GM21786 (cell line): ENCODE data around the gene SP2.
"Not testable (repeated sequence)": the region's sequence is repeated elsewhere in the genome, so short reads cannot be mapped to it uniquely, and the experiment has no call there.

Source experiments
- ATAC-seq: cut with Tn5 transposase; IDR thresholded peaks from one replicate; pipeline ENCODE4 v1.9.1; 2021; ENCODE audit not compliant: unreplicated experiment

SP2 gene

DNA sequence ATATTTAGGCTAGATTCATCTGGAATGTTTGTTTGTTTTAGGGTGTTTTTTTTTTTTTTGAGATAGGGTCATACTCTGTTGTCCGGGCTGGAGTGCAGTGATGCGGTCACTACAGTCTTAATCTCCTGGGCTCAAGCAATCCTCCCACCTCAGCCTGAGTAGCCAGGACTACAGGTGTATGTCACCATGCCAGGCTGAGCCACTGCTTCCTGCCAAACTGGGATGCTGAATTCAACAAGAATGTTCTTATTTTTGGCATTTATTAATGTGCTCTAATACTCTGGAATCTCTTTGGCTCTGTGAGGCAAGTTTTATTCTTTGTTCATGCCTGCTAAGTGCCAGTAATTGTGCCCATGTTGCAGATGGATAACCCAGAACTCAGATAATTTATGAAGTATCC, 21.5 kb downstream of the SP2 start:
- no peak for ATAC-seq

DNA sequence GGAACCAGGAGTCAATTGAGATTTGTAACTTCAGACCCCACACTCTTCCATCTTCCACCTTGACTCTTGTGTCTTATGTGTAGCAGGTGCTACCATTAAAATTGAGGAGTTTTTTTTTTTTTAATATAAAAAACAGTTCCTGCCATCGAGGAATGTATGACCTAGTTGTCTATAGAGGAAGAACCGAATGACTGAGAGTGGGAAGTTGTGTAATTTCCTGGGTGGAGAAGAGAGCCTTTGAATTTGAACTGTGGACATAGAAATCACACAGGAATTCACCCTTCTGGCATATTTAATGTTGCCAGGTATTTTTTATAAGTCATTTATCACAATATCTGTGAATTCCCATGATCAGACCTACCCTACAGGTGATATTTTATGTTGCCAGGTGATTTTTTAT, 22.0 kb downstream of the SP2 start:
- ATAC-seq = no peak

DNA sequence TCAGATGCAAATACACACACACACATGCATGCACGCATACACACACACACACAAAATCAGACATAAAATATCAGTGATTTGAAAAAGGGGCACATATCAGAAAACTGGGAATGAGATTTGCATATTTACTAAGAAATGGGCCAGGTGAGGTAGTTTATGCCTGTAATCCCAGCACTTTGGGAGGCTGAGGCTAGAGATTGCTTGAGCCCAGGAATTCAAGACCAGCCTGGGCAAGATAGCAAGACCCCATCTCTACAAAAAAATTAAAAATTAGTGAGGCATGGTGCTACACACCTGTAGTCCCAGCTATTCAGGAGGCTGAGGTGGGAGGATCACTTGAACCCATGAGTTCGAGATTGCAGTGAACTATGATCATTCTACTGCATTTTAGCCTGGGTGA, 23.0 kb downstream of the SP2 start:
- no peak for ATAC-seq

DNA sequence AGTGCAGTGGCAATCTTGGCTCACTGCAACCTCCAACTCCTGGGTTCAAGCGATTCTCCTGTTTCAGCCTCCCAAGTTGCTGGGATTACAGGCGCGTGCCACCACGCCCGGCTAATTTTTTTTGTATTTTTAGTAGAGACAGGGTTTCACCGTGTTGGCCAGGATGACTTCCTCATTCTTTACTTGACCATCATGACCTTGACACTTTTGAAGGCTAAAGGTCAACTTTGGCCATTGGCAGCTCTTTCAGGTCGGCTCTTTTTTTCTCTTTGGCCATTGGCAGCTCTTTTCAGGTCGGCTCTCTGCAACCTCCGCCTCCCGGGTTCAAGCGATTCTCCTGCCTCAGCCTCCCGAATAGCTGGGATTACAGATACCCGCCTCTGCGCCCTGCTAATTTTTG, 23.9 kb downstream of the SP2 start:
- ATAC-seq = not testable (repeated sequence)

DNA sequence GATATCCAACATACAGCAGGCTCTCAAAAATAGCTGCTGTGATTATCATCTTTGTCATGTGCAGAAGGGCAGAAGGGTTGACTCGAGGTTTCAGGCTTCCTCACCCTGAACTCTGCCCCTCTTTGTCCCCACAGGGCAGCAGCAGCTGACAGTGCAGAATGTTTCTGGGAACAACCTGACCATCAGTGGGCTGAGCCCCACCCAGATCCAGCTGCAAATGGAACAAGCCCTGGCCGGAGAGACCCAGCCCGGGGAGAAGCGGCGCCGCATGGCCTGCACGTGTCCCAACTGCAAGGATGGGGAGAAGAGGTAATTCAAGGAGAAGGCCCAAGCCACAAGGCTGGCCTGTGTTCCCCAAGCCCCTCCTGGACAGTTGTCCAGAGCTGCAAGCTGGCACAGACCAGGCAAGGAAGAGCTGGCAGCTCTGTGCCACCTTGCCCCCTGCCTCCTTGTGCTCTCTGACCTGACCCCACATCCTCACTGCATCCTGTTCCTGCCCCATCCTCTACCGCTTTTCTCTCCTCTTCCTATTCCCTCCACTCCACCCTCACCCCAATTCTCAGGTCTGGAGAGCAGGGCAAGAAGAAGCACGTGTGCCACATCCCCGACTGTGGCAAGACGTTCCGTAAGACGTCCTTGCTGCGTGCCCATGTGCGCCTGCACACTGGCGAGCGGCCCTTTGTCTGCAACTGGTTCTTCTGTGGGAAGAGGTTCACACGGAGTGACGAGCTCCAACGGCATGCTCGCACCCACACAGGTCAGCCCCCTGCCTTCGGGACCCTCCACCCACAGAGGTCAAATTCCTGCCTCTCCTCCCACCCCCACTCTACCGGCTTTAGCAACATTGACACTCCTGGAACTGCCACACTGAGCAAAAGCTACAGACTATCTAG, 29.0 kb downstream of the SP2 start:
- no peak for ATAC-seq

DNA sequence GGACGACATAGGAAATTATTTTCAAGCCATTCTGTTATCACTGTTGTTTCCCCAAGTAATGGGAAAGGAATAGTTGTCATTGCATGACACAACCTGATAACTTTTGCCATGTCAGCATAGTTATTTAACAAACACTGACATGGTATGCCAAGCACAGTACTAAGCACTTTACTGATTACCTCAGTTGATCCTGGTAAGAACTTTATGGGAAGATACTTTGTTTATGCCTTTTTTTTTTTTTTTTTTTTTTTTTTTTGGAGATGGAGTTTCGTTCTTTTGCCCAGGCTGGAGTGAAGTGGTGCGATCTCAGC, 29.6 kb downstream of the SP2 start:
- ATAC-seq = no peak

DNA sequence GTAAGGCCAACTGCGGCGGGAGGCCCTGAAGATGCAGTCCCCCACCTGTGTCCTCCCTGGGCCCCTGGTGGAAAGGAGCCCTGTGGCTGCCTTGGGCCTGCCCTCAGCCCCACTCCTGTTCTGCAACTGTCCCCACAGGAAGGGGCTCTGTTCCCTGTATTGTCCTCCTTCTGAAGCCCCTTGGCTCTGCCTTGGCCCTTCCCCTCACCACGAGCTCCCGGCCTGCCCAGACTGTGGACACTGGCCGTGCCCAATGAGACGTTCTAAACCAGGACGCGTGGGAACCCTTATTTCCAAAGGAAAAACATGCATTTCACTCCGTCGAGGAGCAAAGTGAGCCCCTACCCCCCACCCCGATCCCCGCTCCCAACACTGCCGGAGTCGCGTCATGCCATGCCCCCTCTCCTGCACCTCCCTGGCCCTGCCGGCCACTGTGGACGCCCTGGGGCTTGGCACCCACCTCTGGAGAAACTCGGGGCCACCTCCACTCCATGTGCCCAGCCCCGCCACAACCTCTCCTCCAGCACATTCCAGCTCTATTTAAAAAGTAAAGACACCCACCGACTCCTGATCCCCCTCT, 31.9 kb downstream of the SP2 start:
- ATAC-seq = no peak

DNA sequence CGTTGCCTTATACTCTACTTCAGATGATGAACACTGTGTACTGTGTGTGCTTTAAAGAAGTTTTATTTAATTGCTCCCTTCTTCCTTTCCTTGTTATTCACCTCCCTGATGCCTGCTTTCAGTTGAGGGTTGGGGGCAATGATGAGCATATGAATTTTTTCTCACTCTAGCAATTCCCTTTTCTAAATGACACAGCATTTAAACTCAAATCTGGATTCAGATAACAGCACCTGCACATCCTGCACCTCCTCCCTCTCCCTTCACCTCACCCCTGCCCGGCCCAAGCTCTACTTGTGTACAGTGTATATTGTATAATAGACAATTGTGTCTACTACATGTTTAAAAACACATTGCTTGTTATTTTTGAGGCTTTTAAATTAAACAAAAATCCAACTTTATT, 32.4 kb downstream of the SP2 start:
- no peak for ATAC-seq

DNA sequence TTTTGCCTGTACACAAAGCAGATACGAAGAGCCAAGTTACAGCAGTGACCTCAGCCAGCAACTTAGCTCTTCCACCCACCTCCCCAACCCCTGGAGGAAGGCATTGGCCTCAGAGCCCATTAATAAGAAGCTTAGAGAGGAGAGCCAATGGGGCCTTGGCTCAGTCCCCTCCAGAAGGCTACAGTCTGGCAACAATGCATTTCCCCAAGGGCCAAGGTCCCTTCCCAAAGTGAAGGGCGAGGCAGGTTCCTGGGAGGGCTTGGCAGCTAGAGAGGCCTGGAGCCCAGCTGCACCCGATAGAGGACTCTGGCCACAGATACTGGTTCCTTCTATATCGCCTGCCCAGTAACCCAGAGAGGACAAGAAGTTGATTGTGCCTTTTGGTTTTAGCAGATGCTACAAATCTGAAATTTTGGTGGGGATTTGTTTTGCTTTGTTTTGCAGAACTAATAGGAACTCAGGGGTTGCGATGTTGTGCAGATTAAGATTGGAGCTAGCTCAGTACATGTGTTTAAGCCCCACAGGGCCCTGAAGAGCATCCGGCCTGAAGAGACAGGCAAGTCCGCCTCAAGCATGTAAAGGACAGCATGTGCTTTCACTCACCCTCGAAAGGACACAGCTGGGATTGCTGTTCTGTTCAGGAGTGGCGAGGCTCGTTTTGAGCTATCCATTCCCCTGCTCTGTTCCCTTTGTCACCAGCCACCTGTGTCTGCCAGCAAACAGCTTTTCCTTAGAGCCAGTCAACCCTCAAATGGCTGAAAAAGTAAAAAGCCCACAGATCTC, 33.4 kb downstream of the SP2 start:
- ATAC-seq = no peak

DNA sequence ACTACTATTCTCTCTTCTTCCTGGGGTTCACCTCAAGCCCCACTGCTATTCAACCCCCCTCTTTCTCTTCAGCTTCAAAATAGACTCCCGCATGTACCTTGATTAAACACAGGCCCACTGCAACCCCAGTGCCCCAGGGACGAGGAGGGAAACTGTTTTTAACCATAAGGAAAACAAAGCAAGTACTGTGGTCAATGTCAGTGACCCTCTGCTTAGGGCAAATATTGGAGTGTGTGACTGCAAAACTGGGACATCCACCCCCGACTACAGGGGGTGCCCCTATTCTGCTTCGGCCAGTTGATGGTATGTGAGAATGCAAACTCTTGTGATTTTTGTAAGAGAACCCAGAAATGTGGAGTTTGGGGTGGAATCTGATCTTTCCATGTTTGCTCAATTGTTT, 35.8 kb downstream of the SP2 start:
- ATAC-seq = no peak

DNA sequence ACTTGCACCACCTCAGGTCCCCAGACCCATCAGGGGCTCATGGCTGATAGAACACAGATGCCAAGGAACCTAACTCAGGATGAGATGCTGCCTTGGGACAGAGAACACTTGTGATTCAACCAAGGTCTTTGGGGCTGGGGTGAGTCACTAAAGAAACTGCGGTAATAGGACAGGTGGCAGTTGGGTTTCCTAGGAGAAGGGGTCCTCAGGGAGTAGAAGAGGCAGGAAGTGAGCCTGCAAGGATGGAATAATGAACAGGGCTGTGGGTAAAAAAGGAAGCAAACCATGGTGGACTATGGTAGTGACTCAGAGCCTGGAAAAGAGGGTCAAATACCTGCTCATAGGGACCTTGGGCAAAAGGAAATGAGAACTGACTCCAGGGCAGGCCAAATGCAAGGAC, 38.8 kb downstream of the SP2 start:
- no peak for ATAC-seq

DNA sequence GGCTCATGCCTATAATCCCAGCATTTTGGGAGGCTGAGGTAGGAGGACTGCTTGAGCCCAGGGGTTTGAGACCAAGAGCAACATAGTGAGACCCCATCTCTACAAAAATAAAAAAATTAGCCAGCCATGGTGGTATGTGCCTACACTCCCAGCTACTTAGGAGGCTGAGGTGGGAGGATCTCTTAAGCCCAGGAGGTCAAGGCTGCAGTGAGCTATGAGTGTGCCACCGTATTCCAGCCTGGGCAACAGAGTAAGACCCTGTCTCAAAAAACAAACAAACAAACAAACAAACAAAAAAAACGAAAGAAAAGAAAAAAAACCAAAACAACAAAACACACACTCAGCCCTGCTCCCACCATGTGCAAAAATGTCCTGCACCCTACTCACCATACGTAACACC, 39.4 kb downstream of the SP2 start:
- ATAC-seq = not testable (repeated sequence)

DNA sequence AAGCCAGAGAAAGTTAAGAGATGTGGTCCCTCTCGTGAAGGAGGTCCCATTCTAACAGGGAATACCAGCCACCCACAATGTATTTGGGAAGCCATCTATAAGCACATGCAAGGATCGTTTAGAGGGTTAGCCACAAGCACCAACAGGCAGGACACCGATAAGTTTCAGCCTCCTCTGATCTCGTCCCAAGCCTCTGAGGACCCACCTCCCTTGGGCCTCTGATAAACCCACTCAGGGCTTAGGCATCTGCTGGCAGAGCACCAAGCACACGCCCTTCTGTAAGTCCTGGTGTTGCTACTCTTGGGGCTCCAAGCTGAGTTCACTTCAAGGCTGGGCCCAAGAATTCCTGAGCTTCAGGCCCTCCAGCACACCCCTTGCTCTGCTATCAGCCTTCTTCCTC, 39.9 kb downstream of the SP2 start:
- ATAC-seq = no peak

DNA sequence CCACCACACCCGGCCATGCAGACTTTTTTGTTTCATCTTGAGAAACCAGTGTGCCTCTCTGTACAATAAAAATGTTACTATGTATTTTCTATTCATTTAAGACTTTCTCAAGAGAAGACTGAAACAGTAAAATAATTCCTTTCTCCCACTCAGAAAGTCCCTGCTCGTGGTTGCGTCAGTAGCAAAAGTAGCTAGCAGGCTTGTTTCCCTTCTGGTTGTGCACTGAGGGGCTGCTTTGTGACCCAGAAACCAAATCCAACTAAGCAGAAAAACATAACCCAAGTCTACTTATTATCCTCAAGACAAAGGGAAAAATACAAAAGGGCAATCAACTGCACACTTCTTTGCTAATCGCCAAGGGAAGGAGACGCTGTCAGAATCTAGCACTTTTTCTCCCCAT, 41.9 kb downstream of the SP2 start:
- no peak for ATAC-seq

DNA sequence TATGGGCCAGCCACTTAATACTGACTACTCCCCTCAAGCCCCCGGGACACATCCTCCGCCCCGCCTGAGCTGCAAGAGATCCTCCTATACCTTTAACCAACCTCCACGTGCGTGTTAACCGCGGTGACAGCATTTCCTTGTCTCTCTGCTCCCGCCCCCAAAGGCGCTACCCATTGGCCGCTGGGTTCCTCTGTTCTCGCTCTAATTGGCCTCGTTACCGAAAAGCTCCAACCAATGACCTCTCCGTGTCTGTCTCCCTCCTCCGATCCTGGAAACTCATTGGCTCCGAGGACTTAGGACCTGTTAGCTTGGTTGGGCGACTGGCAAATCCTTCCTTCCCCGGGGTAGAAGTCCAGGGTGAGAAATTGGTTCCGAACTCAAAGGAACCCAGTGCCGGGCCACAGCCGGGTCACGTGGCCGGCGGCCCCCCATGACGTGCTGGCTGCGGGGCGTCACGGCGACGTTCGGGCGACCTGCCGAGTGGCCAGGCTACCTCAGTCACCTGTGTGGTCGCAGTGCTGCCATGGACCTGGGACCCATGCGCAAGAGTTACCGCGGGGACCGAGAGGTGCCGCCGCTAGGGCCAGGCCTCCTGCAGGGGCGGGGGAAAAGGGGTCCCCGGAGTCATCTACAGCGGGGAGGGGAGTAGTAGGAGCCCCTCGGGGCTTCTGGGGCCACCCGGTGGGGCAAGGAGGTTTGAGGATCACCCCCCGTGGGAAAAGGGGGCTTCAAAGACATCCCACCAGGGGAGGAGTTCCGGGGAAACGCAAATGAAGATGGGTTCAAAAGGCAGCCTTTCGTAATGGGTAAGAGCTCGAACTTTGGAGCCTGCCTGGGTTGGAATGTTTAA, 45.4 kb downstream of the SP2 start, which contains the start of gene PNPO:
Gene PNPO, plus strand, starts transcription at position 326 of the 850 bp plus-strand sequence. Its CDS starts 105 bp downstream, at position 431.
- ATAC-seq = peak; percentile 91

DNA sequence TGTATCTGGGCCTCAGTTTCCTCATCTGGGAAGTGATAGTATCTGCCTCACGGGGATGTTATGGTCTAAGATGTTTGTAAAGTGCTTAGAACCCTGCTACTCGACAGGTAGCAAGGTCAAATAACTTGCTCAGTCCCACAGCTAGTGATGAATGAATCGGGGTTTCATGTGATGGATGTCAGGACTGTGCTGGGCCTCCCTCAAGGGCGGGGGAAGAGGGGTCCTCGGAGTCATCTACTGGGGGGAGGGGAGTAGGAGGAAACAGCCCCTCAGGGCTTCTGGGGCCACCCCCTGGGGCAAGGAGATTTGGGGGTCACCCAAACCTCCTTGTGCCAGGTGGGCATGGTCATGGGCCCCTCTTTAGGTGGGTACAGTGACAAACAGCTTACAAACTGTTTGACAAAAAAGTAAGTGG, 46.1 kb downstream of the SP2 start:
- ATAC-seq = no peak

DNA sequence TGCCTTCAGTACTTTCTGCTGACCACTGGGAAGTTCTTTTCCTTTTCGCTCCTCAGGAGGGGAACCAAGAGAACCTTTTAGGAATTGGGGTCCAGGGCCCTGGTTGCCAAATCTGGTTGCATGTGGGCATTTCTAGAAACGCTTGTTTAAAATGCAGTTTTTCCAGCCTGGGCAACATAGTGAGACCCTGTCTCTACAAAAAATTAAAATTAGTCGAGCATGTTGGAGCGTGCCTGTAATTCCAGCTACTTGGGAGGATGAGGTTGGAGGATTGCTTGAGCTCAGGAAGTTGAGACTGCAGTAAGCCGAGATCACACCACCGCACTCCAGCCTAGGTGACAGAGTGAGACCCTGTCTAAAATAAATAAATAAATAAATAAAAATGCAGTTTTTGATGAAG, 46.5 kb downstream of the SP2 start:
- no peak for ATAC-seq

DNA sequence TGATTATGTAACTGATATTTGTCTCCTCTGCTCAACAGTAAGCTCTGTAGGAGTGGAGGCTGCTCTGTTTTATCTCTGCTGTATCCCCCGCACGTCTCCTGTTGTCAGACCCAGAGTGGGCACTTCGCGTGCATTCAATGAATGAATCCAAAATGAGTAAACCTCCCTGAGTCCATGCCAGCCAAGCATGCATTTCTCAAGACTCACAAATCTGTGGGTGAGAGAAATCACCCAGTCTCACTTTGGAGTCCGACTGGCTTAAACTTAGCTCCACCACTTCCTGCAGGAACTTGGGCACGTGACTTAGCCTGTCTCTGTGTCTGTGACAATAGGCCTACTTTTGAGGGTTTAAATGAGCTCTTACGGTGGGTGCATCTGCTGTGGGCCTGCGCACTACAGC, 49.0 kb downstream of the SP2 start:
- no peak for ATAC-seq

DNA sequence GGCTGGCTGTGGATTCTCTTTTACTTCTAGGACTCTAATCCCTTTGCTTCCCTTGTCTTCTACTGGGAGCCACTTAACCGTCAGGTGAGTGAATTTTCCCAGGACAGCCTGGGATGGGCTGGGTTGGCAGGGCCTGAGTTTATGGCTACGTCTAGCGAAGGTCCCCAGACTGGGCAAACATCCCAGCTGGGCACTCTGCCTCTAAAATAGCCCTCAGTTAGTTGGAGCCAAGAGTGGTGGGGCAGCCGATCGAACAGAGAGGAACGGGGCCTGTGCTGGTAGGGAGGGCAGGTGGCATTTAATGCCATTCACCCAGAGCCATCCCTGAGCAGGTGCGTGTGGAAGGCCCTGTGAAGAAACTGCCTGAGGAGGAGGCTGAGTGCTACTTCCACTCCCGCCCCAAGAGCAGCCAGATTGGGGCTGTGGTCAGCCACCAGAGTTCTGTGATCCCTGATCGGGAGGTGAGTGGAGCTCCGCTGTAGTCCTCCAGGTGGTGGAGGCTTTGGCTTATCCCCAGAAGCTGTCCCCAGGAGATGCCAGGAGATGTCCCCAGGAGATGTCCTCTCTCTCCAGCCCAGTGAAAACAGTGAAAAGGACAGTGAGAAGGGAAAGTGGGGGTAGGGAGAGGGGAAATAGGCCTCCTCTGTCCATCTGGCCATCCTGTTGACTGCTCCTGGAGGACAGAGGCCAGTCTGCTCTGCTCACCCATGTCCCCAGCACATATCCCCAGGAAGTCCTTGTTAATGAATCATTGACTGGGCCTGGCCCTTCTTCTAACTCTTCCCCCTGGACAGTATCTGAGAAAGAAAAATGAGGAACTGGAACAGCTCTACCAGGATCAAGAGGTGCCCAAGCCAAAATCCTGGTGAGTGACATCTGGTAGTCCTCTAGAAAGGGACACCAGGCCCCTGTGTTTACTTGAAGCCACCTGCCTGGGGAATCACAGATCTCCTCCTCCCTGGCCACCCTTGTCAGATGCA, 49.8 kb downstream of the SP2 start:
- ATAC-seq = no peak

DNA sequence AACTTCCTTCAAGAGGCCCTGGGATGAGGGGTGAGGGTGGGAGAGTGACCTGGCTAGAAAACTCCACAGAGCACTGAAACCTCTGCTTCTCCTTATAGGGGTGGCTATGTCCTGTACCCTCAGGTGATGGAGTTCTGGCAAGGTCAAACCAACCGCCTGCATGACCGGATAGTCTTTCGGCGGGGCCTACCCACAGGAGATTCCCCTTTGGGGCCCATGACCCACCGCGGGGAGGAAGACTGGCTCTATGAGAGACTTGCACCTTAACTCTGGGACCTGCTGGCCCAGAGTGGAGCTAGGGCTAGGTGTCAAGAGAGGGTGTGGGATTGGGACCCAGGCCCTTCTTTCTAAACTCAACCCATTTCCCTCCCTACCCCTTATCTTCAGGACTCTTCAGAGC, 50.5 kb downstream of the SP2 start:
- ATAC-seq = no peak
